IPS-NIHi7 (cell line): ENCODE data around the gene TENM4.
"Not testable (repeated sequence)": the region's sequence is repeated elsewhere in the genome, so short reads cannot be mapped to it uniquely, and the experiment has no call there.

Experiments used
- DNase-seq: peaks from one replicate; pipeline ENCODE4 v3.0.0; 2012; ENCODE audit warnings: mixed read lengths; ENCODE audit errors: extremely low spot score

The TENM4 gene

GRCh38 chr11:79021601-79022000 lies 419.2 kb downstream of the TENM4 start:
- DNase-seq = no peak

GRCh38 chr11:79019975-79020374 lies 420.9 kb downstream of the TENM4 start:
- DNase-seq = no peak

- no peak for DNase-seq
These were observed 421.6 kb downstream of the TENM4 start for GRCh38 chr11:79019277-79019676.

GRCh38 chr11:79018371-79018849 lies 422.4 kb downstream of the TENM4 start:
- no peak for DNase-seq

- no peak for DNase-seq
These were observed 423.0 kb downstream of the TENM4 start for GRCh38 chr11:79017811-79018210.

- DNase-seq = no peak
These were observed 427.3 kb downstream of the TENM4 start for GRCh38 chr11:79013509-79013908.

- no peak for DNase-seq
These were observed 429.5 kb downstream of the TENM4 start for GRCh38 chr11:79011357-79011756.

GRCh38 chr11:79007771-79008402 lies 432.9 kb downstream of the TENM4 start:
- no peak for DNase-seq

- DNase-seq = no peak
These were observed 434.0 kb downstream of the TENM4 start for GRCh38 chr11:79006854-79007253.

- no peak for DNase-seq
These were observed 444.8 kb downstream of the TENM4 start for GRCh38 chr11:78996007-78996406.

GRCh38 chr11:78995171-78995570 lies 445.7 kb downstream of the TENM4 start:
- DNase-seq = no peak

- DNase-seq = no peak
These were observed 446.9 kb downstream of the TENM4 start for GRCh38 chr11:78993802-78994430.

- DNase-seq = no peak
These were observed 449.1 kb downstream of the TENM4 start for GRCh38 chr11:78991681-78992080.

GRCh38 chr11:78990261-78990660 lies 450.6 kb downstream of the TENM4 start:
- no peak for DNase-seq

GRCh38 chr11:78987748-78988147 lies 453.1 kb downstream of the TENM4 start:
- DNase-seq = no peak

- no peak for DNase-seq
These were observed 454.5 kb downstream of the TENM4 start for GRCh38 chr11:78986305-78986704.

GRCh38 chr11:78985663-78986062 lies 455.2 kb downstream of the TENM4 start:
- DNase-seq = no peak

GRCh38 chr11:78982473-78982872 lies 458.4 kb downstream of the TENM4 start:
- DNase-seq = no peak

- DNase-seq = no peak
These were observed 459.7 kb downstream of the TENM4 start for GRCh38 chr11:78981153-78981552.

- DNase-seq = no peak
These were observed 462.0 kb downstream of the TENM4 start for GRCh38 chr11:78978831-78979230.

GRCh38 chr11:78977848-78978247 lies 463.0 kb downstream of the TENM4 start:
- not testable (repeated sequence) for DNase-seq

GRCh38 chr11:78977009-78977408 lies 463.8 kb downstream of the TENM4 start:
- DNase-seq = no peak

GRCh38 chr11:78975081-78975480 lies 465.7 kb downstream of the TENM4 start:
- no peak for DNase-seq

- peak; percentile 61 for DNase-seq
These were observed 467.0 kb downstream of the TENM4 start for GRCh38 chr11:78973876-78974275.
